ENCODE data around the gene ZNF669. TPM values are rescaled to one million over a fixed set of nuclear protein-coding genes. Genes with fewer than 3 reads are reported as not detected.
A peak's percentile ranks its signal among the peaks of the same experiment; 100 is the strongest.

ZNF669 gene
- total RNA-seq, 1 experiment from 2014 or later, result 9.1 TPM

DNA sequence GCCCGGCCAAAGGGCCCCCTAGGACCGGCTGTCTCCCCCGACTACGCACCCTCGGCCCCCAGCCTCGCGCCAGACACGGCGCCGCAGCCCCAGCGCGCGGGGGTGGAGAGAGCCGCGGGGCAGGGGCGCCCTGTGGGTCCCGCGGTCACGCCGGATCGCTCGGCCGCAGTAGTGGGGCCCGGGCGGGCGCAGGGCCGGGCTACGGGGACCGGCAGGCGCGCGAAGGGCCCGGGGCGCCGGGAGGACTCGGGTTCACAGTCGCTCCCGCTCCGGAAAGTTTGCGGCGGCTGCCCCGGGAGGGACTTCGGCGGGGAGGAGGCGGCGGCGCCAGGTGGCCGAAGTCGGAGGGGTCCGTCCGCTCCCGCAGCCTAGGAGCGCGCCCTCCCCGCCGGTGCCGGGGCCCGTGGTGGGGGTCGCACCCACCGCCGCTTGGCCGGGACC lies 7.1 kb upstream of the ZNF669 start:
- H3K27me3 Mint-ChIP-seq (ENCODE audit: insufficient read depth, unreplicated experiment), result no peaks in the 10 kb centered on the region
- no peaks in the 10 kb centered on the region for H3K27me3 ChIP-seq (replicated peaks; ENCODE audit: control insufficient read depth, insufficient read depth, low read length)
- BruUV-seq (replicated peaks), result no TSS peak
- H3K4me1 ChIP-seq, result peaks cover 6% of the 10 kb centered on the region; the same call in 1 of the 2 replicates
- TF ChIP-seq, protein P1, sequence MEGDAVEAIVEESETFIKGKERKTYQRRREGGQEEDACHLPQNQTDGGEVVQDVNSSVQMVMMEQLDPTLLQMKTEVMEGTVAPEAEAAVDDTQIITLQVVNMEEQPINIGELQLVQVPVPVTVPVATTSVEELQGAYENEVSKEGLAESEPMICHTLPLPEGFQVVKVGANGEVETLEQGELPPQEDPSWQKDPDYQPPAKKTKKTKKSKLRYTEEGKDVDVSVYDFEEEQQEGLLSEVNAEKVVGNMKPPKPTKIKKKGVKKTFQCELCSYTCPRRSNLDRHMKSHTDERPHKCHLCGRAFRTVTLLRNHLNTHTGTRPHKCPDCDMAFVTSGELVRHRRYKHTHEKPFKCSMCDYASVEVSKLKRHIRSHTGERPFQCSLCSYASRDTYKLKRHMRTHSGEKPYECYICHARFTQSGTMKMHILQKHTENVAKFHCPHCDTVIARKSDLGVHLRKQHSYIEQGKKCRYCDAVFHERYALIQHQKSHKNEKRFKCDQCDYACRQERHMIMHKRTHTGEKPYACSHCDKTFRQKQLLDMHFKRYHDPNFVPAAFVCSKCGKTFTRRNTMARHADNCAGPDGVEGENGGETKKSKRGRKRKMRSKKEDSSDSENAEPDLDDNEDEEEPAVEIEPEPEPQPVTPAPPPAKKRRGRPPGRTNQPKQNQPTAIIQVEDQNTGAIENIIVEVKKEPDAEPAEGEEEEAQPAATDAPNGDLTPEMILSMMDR (IDR thresholded peaks at IDR 0.05; ENCODE audit: insufficient read depth in 1 of 2, low read depth in 1 of 2, low read length in 1 of 2, severe bottlenecking in 1 of 2, unreplicated experiment in 1 of 2), result no peak
- ChIA-PET POLR2A (interaction anchor here (0.6 kb wide), 2 partner anchors 181 to 1533 kb away, joined by 3 to 4 read pairs; no protein-coding TSS in a partner anchor), CTCF (no interaction called here)
- peaks cover 18% of the 10 kb centered on the region for H3K36me3 Mint-ChIP-seq (ENCODE audit: insufficient read depth, unreplicated experiment)
- DNase-seq, result peak in 1 of 2 experiments; percentile 49
- peak overlapping the region; percentile 92 for H3K4me3 Mint-ChIP-seq (ENCODE audit: unreplicated experiment)
- H3K27ac Mint-ChIP-seq (ENCODE audit: unreplicated experiment), result peak overlapping the region; percentile 18
- peak overlapping the region; percentile 72 for H3K4me3 ChIP-seq (ENCODE audit: low read depth, low read length)
- H3K36me3 ChIP-seq (ENCODE audit: control insufficient read depth, insufficient read depth, low read length), result no peaks in the 10 kb centered on the region
- H3K9me3 Mint-ChIP-seq (ENCODE audit: unreplicated experiment), result no peaks in the 10 kb centered on the region
- no peaks in the 10 kb centered on the region for H3K4me1 Mint-ChIP-seq (ENCODE audit: low read depth, unreplicated experiment)
- intact Hi-C loops (cut with micrococcal nuclease; ENCODE audit: unreplicated experiment), result no loop called here
- no peaks in the 10 kb centered on the region for H3K9me3 ChIP-seq

DNA sequence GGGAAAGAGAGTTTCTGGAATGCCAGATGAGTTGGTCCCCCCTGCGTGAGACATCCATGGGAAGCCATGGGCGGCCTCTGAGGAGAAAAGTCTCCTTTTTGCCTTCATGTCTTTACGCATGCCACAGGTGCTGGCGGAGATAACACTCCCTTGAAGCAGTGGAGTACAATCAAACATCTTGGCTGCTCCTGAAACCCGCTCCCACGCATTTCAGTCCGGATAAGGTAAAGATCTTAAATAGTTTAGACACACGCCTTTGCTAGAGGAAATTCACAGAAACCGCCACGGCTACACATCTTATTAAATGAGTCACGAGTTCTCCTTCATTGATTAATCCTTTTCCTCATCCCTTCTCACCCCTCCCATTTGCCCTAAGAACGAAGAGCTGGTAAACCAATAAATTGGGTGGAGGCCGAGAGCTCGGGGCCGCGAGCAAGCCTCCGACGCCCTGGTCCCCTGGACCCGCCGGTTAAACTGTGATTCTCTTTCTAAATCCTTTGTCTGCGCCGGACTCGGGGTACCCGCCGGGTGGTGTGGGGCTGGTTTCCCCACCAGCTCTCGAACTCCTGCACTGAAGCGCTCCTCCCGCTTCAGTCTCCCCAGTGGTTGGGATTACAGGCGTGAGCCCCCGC lies 6.6 kb upstream of the ZNF669 start:
- POLR2A ChIA-PET, result interaction anchor here (0.6 kb wide), 2 partner anchors 181 to 1532 kb away, joined by 3 to 4 read pairs; no protein-coding TSS in a partner anchor
- intact Hi-C loops (cut with micrococcal nuclease; ENCODE audit: unreplicated experiment), result no loop called here

DNA sequence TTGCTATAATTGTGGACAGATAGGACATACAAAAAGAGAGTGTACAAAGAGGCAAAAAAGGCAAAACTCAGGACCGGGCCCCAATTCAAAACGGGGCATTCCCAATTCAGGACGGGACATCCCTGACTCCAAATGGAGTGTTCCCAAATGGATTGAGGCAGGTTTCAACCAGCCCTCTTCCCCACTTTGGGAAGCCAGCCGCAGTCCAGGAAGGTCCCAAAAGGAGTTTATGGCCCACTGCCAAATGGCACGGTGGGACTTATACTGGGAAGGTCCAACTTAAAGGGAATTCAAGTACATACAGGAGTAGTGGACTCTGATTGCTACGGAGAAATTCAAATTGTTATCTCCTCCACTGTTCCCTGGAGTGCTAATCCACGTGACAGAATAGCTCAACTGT lies 3.5 kb upstream of the ZNF669 start:
- Mint-ChIP-seq H3K36me3 (ENCODE audit: insufficient read depth, unreplicated experiment) (peaks cover 11% of the 10 kb centered on the region), H3K27me3 (ENCODE audit: insufficient read depth, unreplicated experiment) (no peaks in the 10 kb centered on the region), H3K27ac (ENCODE audit: unreplicated experiment) (no peak overlapping the region), H3K4me3 (ENCODE audit: unreplicated experiment) (no peak overlapping the region), H3K4me1 (ENCODE audit: low read depth, unreplicated experiment) (no peaks in the 10 kb centered on the region), H3K9me3 (ENCODE audit: unreplicated experiment) (no peaks in the 10 kb centered on the region)
- H3K9me3 ChIP-seq, result 0 out of 2 replicates have a peak, but pooled peaks cover 2% of the 10 kb centered on the region
- TF ChIP-seq, protein P1 (IDR thresholded peaks at IDR 0.05; ENCODE audit: insufficient read depth in 1 of 2, low read depth in 1 of 2, low read length in 1 of 2, severe bottlenecking in 1 of 2, unreplicated experiment in 1 of 2), result no peak
- ChIA-PET POLR2A (no interaction called here), CTCF (no interaction called here)
- BruUV-seq (replicated peaks), result no TSS peak
- H3K36me3 ChIP-seq (ENCODE audit: control insufficient read depth, insufficient read depth, low read length), result no peaks in the 10 kb centered on the region
- no peak overlapping the region for H3K4me3 ChIP-seq (ENCODE audit: low read depth, low read length)
- H3K27me3 ChIP-seq (replicated peaks; ENCODE audit: control insufficient read depth, insufficient read depth, low read length), result no peaks in the 10 kb centered on the region
- no peak for DNase-seq
- intact Hi-C loops (cut with micrococcal nuclease; ENCODE audit: unreplicated experiment), result no loop called here
- peaks cover 6% of the 10 kb centered on the region; the same call in 1 of the 2 replicates for H3K4me1 ChIP-seq

More for the DNA sequence above, 6.6 kb upstream of the ZNF669 start:
- Mint-ChIP-seq H3K27ac (ENCODE audit: unreplicated experiment) (peak overlapping the region; percentile 18), H3K4me3 (ENCODE audit: unreplicated experiment) (peak overlapping the region; percentile 77), H3K9me3 (ENCODE audit: unreplicated experiment) (no peaks in the 10 kb centered on the region), H3K36me3 (ENCODE audit: insufficient read depth, unreplicated experiment) (peaks cover 18% of the 10 kb centered on the region), H3K27me3 (ENCODE audit: insufficient read depth, unreplicated experiment) (no peaks in the 10 kb centered on the region), H3K4me1 (ENCODE audit: low read depth, unreplicated experiment) (no peaks in the 10 kb centered on the region)
- Histone ChIP-seq H3K36me3 (ENCODE audit: control insufficient read depth, insufficient read depth, low read length) (no peaks in the 10 kb centered on the region), H3K4me1 (peaks cover 6% of the 10 kb centered on the region; the same call in 1 of the 2 replicates), H3K4me3 (ENCODE audit: low read depth, low read length) (peak overlapping the region; percentile 72), H3K9me3 (no peaks in the 10 kb centered on the region), H3K27me3 (replicated peaks; ENCODE audit: control insufficient read depth, insufficient read depth, low read length) (no peaks in the 10 kb centered on the region)
- TF ChIP-seq, protein P1 (IDR thresholded peaks at IDR 0.05; ENCODE audit: insufficient read depth in 1 of 2, low read depth in 1 of 2, low read length in 1 of 2, severe bottlenecking in 1 of 2, unreplicated experiment in 1 of 2), result no peak
- CTCF ChIA-PET, result no interaction called here
- no peak for DNase-seq
- TSS peak; percentile 36 for BruUV-seq (replicated peaks)

Data from Caco-2 (cell line).